Hematopoietic multipotent progenitor cell treated with erythropoietin and hydrocortisone succinate and interleukin-3 and kit ligand, for 15 days (in vitro differentiated cells): ENCODE results near the gene PRRG3.
"Not testable (repeated sequence)": the region's sequence is repeated elsewhere in the genome, so short reads cannot be mapped to it uniquely, and the experiment has no call there.

ENCODE experiments used
- DNase-seq: peaks from one replicate; pipeline ENCODE4 v3.0.0-alpha.2; 2015; ENCODE audit warnings: low spot score

The PRRG3 gene

DNA sequence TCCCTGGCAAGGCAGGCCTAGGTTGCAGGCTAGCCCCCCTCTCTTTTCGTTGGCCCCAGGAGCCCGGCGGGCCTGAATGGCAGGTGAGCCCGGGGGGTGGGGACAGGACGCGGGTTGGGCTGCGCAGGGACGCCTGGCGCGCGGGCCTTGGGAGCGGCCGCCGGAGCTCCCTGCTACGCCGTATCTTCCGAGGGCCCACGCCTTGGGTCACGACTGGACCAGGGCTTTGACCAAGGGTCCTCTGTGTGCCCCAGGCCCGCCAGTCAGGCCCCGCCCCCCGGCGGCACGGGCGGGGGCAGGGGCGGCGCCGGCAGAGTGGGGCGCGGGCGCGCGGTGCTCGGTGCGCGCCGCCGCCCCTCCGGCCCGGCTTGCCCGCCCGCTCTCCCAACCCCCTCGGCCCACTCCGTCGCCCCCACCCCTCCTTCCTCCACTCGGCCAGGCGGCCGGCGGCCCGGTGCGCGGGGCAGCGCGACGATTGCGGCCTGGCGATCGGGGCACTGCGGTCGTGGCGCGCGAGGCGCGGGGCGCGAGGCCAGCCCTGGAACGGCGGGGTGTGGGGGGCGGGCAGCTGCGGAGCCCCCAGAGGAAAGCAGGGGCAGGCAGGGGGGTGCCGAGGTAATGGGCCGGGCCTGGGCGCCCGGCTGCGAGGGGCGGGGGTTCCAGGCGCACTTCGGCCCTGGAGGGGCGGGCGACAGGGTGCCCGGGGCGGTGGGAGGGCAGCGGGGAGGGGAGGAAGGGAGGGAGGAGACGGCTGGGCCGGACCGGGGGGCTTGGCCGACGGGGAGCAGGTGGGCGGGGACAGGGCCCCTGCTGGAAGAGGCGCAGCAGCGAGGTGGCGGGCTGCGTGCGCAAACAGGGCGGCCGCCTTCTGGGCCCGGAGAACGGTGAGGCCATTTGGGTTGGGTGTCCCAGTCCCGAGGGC, at the start of gene PRRG3:
Gene PRRG3, plus strand, starts transcription at position 798 of the 922 bp plus-strand sequence. CDS start 3,357 bp downstream, outside the sequence.
- DNase-seq = no peak

DNA sequence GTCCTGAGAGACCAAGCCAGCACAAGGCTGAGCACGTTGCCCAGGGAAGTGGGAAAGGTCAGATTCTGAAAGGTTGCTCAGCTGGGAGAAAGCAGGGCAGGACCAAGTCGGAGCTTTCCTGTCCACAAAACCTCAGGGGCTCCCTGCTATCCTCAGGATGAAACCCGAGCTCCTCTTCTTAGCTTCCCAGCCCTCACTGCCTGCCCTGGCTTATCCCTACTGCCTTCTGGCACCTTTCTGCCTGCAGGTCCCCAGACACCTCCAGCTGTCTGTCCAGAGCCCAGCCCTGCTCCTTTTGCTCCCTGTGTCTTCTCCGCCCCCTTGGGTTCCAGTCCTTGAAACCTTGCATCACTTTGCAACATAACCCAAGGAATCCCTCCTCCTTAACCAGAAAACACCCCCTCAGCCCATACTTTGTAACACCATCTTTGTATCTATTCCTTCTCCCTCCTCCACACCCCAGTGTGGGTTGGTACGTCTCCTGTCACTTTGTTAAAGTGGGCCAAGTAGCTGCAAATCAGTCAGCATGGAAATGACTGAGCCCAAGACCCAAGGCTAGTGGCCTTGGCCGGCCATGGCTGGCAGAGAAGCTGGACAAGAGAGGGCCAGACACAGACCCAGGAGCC, 20.0 kb upstream of the PRRG3 start:
- no peak for DNase-seq

DNA sequence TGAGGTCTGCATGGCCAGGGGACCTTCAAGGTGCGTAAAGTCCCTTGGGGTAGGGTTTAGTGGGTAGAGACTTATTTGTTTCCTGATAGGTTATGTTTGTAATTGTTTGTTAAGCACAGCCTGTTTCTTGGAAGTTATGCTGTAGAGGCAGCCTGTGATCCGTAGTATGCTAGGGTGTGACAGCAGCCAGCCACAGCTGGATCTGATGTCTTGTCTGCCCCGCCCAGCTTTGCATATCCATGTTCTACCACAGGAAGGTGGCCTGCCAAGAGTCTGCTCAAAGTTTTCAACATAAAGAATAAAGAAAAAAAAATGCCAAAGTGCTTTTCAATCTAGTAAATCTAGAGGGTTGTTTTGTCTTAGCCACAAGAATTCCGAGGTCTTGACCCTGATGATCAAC, 19.1 kb upstream of the PRRG3 start:
- peak; percentile 2 for DNase-seq

DNA sequence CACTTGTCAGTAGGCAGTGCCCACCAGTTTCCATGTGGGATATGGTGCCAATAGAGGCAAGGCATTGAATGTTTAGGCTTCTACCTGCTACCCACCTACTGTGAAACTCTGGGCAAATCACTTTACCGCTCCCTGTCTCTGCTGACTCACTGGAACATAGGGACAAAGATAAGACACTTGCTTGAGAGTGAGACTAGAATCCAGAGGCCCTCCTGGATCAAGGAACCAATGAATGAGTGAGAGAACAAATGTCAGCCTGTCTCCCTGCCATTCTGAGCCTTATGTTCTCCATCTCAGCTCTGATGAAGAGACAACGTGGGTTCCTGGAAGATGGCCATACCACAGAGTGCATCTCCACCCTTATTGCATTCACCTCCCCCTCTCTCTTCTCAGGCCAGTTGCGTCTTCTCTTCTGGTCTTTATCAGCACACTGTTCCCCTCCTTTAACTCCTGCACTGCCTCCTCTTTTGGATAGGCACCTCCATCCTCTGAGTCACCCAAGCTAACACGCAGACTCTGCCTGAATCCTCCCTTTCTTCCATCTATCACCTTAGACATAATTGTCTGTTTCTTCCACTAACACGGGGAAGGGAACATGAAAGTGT, 15.4 kb upstream of the PRRG3 start:
- peak; percentile 1 for DNase-seq

DNA sequence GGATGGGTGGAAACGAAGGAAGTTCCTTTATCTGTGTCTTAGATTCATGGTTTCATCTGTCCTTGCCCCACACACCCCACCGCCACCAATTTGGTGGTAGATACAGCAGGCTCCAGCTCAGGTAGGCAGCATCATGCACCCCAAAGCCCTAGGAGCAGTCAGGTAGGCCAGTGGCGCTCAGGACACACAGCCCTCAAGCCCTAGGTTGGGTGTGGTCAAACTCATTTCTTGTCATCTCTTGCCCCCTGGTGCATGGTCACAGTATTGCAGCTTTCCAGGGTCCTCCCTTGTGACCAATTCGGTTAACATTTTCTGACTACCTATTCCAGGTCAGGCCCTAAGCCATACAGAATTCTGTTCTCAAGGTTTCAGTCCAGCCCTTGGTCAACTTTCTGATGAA, 14.5 kb upstream of the PRRG3 start:
- DNase-seq = peak; percentile 49

DNA sequence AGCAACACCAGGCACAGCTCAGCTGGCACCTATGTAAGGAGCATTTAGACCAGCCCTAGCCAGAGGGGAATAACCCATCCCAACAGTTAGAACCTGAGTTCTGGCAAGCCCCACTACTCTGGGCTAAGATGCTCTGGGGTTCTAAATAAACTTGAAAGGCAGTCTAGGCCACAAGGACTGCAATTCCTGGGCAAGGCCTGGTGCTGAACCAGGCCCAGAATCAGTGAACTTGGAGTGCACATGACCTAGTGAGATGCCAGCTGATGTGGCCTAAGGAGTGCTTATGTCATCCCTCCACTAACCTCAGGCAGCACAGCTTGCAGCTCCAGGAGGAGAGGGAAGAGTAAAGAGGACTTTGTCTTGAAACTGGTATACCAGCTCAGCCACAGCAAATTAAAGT, 7.6 kb upstream of the PRRG3 start:
- DNase-seq = no peak

DNA sequence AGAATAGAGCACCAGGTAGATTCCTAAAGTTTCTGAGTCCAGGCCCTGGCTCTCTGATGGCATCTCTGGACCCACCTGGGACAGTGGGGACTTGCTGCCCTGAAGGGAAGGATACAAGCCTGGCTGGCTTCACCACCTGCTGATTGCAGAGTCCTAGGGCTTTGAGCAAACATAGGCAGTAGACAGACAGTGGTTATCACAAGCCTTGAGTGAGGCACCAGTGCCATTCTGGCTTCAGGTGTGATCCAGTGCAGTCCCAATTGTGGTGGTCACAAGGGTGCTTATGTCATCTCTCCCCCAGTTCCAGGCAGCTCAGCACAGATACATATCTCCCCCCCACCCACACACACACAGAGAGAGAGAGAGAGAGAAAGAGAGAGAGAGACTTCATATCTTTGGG, 6.6 kb upstream of the PRRG3 start:
- no peak for DNase-seq

DNA sequence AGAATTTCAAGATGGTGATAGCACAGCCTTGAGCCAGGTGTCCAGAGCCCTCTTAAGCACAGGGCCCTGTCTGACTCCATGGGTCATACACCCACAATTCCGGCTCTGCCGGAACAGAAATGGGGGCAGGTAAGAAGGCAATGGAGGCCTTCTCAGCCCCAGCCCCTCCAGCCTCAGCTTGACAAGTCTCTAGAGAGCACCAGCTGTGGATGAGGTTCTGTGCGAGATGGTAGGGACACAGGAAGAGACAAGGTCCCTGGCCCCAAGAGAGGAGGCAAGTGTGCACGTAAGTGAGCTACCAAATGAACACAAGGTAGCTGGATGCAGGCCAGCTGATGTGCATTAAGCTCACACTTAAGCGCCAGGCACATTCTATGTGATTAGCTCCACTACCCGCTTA, 2.4 kb upstream of the PRRG3 start:
- no peak for DNase-seq

DNA sequence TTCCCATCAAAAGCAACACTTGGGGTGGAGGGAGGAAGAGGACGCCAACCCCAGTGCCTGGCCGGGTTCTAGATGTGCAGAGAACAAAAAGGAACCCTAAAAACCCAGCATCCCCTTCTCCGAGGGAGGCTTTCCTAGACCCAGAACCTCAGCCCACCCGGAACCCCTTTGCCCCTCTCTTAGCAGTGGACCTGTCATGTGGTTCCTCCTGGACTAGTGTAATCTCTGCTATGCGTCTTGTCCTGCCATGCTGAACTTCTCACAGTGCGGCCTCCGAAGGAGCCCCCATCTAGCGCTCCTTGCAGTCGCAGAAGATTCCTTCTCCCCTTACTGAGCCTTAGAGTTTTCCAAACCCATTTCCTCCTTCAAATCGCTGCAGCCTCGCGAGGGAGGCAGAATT, 1.1 kb upstream of the PRRG3 start:
- DNase-seq = no peak

DNA sequence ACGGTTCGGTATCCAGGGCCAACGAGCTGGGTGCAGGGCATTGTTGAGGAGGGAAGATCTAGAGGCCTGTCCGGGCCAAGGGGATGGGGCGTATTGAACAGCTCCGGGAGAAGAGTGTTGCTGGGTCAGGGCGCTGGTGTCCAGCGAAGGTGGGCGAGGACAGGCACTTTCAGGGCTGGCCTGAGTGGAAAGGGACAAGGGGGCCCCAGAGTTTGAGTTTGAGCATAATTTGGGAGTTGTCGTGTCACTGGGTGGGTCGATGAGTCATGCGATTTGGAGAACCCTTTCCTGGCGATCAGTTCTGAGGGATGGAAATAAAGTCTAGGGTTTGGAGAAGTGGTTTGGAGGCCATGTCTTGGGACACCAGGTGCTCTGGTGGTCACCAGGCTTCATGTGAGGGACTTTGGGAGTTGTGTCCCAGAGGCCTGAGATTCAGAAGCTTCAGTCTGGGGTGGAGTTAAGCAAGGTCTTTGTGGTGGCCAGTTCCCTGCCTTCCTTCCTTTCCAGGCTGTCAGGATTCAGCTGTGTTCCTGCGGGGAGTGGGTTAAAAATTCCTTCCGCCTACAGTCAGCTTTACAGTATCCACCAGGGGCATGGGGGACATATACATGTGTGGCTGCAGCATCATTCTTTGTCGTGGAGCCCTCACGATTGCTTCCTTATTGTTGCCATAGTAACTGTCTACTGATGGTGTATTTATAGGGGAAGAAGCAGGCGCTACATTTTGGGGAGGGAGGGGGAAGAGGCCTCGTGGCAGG, 504 bp downstream of the PRRG3 start:
- DNase-seq = no peak

DNA sequence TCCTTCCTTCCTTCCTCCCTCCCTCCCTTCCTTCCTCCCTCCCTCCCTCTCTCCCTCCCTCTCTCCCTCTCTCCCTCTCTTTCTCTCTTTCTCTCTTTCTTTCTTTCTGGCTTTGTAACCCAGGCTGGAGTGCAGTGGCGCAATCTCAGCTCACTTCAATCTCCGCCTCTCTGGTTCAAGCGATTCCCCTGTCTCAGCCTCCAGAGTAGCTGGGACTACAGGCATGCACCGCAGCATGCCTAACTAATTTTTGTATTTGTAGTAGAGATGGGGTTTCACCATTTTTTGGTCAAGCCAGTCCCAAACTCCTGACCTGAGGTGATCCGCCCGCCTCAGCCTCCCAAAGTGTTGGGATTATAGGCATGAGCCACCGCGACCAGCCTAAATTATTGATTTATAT, 1.8 kb downstream of the PRRG3 start:
- not testable (repeated sequence) for DNase-seq

DNA sequence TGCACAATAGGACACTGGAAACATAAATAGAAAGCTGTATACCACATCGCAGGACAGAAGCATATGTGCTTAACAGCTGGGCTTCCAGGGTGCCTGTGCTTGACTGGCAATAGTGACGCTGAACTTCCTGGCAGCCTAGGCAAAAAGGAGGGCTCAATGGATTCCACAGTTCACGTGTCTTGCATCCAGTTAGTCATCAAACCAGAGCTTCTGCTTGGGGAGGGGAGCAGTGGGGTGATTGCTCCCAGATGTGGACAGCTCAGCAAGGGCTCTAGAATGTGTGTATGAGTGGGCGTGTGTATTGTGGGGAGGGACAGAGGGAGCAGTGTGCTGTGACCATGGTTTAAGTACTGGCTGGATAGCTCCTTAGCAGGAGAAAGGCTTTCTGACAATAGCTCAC, 2.3 kb downstream of the PRRG3 start:
- DNase-seq = no peak

DNA sequence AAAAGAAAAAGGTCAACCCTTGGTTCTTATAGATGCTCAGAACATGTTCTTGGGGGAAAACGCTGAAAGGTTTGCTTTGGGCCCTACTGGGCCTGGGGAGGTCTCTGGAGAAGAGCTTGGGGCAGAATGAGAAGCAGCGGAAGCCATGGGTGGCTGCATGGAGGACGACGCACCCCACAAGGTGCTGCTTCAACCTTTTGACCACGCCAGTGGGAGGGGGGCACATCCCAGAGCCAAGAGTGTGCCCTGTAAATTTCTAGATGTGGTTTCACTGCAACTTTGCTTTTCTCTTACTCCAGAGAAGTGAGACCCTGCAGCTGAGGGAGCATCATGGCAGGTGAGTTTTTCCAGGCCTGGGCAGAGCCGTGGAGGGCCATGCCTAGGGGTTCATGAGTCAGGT, 3.2 kb downstream of the PRRG3 start:
- DNase-seq = no peak

DNA sequence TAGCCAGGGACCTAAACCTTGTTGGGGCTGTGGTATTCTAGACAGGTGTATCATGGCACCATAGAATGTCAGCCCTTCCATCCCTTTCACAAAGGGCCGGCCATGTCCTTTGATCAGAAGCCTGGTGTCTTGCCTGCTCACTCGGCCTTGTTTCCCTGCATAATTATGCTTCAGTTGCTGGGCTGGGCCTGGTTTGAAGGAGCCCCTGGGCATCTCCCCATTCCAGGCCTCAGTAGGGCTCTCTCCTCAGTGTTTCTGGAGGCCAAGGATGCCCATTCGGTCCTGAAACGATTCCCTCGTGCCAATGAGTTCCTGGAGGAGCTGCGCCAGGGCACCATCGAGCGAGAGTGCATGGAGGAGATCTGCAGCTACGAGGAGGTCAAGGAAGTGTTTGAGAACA, 4.5 kb downstream of the PRRG3 start:
- DNase-seq = no peak

DNA sequence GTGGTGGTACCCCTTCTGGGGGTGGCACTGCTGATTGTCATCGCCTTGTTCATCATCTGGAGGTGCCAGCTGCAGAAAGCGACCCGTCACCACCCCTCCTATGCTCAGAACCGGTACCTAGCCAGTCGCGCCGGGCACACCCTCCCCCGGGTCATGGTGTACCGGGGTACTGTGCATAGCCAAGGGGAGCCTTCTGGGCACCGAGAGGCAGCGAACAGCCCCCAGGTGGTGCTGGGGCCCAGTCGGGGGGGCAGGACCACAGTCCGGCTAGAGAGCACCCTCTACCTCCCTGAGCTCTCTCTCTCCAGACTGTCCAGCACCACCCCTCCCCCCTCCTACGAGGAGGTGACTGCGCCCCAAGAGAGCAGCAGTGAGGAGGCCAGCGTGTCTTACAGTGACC, 5.3 kb downstream of the PRRG3 start:
- no peak for DNase-seq

DNA sequence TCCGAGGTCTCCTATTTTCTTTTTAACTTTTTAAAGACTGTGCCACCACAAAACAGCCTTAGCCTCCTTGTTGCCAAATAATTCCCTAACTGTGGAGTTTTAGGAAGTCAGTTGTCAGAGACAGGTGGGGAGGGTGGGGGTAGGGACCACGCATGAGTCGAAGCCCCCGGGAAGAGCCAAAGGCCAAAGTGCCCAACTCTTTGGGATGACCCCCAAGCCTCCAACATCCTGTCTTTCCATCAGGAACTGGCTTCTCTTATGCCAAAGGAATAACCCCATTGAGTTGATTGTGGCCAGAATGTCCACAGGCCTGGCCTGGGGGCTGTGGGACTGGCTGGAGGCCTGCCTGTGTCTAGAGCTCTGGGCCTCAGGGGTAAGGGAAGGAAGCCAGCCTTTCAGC, 5.8 kb downstream of the PRRG3 start:
- no peak for DNase-seq

DNA sequence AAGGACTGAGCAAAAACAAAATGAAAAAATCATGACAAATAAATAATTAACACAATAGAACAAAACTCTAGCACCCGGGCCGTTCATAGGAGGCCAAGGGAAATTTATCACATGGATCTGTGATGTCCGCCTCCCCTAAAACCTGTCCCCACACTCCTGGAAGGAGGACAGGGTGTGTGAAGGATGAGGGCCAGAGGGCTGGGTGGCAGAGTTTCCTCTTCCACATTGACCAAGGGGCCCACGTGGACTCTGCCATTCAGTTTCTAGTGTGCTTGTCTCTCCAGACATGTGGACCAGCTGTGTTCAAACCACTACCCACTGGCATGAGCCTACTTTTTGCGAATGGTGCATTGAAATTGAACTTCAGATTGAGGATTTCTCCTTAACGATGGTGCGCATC, 6.3 kb downstream of the PRRG3 start:
- DNase-seq = no peak

DNA sequence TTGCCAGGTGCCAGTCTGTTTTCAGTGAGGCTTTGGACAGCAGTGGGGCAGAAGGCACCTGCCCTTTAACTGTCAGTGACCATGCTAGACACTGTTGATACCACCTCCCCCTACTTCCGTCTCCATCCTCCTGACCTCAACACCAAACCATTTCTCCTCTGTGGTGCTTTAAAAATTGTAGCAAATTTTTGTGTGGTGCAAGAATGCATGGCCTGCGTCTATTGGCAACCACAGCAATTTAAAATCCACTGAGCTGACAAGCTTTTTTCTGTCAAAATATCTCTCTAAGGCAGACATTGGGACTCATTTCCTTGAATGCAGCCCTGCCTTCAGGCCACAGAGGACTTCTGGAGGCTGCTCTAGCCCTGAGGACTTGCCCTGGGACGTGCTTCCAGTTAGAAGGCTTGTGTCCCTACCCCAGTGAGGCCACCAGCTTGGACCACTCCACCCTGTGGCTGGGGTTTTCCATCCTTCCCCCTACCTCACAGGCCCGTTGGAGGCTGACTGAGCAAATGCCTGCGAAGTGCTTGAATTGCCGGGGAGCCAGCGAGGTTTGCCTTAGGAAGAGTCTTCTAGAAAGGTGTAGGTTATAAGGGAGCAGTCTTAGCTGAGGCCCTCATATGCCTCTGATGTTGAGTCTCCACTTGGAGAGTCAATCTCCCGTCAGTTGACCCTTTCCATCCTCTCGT, 6.9 kb downstream of the PRRG3 start:
- DNase-seq = no peak

DNA sequence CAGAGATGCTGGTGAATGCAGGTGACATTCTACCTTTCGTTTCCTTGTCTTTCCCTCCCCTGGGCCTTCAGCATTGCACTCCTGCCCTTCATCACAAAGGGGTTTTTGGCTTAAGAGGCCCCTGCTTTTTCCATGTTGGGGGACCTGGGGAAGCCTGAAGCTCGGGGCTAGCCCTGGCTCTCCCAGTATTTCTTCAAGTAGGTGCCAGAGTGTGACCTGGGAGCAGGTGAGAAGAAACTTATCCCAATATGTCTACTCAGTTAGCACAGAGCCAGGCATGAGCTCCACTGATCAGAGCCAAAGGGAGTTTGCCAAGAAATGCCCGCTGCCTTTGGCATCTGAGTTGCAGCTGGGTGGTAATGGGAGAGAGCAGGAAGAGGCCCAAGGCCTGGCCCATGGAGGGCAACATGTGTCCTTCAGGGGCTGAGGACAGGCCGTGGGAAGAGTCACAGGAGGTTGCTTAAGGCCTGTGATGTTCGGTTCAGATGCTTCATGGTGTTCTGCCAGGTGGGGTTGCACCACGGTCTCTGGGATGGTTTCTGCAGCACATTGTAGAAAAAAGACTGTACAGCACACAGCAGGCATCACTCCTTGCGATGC, 7.6 kb downstream of the PRRG3 start:
- DNase-seq = no peak

DNA sequence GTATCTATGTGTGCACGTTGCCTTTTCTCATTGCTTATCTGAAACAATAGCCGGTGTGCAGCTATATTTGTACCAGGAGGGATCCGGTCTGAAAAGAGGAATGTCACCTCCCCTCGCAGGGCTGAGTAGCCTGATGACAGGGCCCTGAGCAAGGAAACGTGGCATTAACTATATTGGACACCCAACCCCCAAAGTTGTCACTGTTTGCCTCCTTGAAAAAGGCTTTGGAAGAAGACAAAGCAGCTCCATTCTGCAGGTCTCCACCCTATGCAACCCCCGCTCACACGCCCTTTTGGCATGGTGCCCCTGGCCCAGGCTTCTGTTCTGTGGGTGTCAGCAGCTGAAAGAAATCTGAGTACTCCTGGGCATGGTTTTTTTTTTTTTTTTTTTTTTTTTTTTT, 8.2 kb downstream of the PRRG3 start:
- no peak for DNase-seq

DNA sequence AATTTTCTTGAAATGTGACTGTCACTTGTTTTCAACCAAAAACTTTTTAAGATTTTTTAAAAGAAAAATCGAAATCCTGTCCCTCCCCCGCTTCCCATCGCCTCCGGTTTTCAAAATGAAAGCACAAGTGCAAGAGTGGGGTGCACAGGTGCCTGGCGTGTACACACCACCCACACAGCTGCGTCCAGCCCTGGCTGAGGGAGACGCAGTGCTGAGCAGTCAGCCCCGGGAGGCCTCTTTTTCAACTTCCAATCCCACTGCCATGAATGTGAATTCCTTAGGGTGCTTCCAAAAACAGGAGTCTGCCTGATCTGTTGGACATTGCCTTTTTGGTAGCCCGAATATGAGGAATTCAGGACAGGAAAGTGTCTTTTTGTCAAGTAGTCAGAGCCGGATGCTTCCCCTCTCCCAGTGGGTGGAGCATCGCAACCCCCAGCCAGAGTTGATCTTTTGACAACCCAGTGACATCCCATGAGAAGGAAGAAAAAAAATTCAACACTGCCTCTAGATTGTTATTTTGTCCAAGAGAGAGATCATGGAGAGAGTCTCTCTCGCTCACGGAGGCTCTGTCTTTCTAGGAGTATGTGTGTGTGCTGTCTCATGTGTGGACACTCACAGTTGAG, 8.9 kb downstream of the PRRG3 start:
- DNase-seq = no peak
